ENCODE results near the gene MMP25.

DNA sequence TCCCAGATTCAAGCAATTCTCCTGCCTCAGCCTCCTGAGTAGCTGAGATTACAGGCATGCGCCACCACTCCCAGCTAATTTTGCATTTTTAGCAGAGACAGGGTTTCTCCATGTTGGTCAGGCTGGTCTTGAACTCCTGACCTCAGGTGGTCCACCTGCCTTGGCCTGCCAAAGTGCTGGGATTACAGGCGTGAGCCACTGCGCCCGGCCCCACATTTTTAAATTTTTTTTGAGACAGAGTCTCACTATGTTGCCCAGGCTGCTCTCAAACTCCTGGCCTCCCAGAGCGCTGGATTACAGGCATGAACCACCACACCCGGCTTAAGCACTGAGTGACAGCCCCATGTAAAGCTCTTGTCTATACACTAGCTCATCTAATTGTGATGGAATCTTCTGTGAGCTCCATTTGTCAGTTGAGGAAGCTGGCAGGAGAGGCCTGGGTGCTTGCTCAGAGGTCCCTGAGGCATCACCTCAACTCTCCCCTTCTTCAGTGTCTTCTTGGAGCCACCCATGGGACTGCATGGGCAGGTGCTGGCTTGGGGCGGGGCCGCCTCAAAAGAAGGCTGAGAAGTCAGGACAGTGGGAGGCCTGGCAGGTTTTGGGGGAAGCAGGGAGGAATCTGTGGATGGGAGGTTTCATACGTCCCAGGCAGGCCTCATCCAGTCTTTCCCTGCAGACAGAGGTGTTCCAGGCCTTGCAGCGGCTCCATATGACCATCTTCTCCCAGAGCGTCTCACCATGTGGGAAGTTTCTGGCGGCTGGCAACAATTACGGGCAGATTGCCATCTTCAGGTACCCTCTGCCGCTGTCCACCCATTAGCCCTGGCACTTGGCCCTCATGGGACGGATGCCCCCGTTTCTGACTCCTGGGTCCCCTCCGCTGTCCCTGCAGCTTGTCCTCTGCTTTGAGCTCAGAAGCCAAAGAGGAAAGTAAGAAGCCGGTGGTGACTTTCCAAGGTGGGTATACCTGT lies 21.0 kb upstream of the MMP25 start:
- TF ChIP-seq, protein P1, sequence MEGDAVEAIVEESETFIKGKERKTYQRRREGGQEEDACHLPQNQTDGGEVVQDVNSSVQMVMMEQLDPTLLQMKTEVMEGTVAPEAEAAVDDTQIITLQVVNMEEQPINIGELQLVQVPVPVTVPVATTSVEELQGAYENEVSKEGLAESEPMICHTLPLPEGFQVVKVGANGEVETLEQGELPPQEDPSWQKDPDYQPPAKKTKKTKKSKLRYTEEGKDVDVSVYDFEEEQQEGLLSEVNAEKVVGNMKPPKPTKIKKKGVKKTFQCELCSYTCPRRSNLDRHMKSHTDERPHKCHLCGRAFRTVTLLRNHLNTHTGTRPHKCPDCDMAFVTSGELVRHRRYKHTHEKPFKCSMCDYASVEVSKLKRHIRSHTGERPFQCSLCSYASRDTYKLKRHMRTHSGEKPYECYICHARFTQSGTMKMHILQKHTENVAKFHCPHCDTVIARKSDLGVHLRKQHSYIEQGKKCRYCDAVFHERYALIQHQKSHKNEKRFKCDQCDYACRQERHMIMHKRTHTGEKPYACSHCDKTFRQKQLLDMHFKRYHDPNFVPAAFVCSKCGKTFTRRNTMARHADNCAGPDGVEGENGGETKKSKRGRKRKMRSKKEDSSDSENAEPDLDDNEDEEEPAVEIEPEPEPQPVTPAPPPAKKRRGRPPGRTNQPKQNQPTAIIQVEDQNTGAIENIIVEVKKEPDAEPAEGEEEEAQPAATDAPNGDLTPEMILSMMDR (conservative IDR thresholded peaks at IDR 0.05; ENCODE audit: low read length): no peak
- no peak for TF ChIP-seq EZH2phosphoT487 (IDR thresholded peaks at IDR 0.05; ENCODE audit: borderline replicate concordance, low read depth, low read length)

Measured in OCI-LY7 (cell line).